GM18951 (cell line): ENCODE results near the gene CERK.
"Not testable (repeated sequence)": the region's sequence is repeated elsewhere in the genome, so short reads cannot be mapped to it uniquely, and the experiment has no call there.

Experiments used
- POLR2A ChIP-seq: IDR thresholded peaks from 4 replicates; pipeline ENCODE4 v1.6.1; 2011; ENCODE audit warnings: mild to moderate bottlenecking; ENCODE audit not compliant: insufficient read length, insufficient read depth; ENCODE audit errors: extremely low read depth
- in situ Hi-C: fragments of 300-500 bp; cut with MboI; formaldehyde crosslinking; loops from one replicate; pipeline ENCODE4 v1.12.0; 2022; ENCODE audit warnings: low sequenced_read_pairs, mixed read lengths, inconsistent platforms; ENCODE audit not compliant: unreplicated experiment

CERK gene

GRCh38 chr22:46646531-46647215 is 91.4 kb downstream of the CERK start:
- TF ChIP-seq POLR2A = no peak
- in situ Hi-C loops = no loop called here

DNA sequence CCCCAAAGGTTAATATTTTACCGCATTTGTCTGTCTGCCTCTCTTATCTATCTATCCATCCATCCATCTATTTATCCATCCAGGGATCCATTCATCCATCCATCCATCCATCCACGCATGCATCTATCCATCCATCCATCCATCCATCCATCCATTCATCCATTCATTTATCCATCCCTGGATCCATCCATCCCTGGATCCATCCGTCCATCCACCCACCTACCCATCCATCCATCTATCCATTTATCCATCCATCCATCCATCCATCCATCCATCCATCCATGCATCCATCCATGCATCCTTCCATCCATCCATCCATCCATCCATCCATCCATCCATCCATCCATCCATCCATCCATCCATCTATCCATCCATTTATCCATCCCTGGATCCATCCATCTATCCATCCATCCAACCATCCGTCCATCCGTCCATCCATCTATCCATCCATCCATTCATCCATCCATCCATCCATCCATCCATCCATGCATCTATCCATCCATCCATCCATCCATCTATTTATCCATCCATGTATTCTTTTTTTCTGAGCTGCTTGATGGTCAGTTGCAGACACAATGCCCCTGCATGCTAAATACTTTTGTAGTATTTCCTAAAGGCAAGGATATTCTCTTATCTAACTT is 95.1 kb downstream of the CERK start:
- in situ Hi-C loops = not testable (repeated sequence)

DNA sequence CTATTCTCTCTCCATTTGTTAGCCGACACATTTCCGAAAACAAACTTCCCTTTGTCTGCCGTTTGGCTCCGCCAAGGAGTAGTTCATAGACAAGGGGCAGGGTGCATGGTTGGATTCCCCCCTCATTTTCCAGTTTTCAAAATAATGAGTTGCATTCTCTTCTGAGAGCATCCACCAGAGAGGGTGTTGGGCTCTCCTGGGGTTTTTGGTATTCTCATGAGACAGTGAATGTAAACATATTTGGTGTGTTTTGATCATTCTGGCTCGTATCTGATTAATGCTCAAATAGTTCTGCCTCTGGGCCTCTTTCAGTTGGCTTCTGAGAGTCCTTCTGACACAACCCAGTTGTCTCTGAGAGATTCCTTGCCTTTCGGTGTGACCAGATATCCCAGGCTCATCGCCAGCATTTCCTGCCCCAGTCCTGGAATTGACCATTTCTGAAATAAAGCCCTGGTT is 96.2 kb downstream of the CERK start:
- in situ Hi-C loops = no loop called here
- no peak for TF ChIP-seq POLR2A

- TF ChIP-seq POLR2A = no peak
- in situ Hi-C loops = no loop called here
These were observed 97.6 kb downstream of the CERK start for GRCh38 chr22:46640293-46641055.

GRCh38 chr22:46639843-46640242 is 98.2 kb downstream of the CERK start:
- in situ Hi-C loops = no loop called here
- TF ChIP-seq POLR2A = no peak

GRCh38 chr22:46638601-46639431 is 99.2 kb downstream of the CERK start:
- no peak for TF ChIP-seq POLR2A

GRCh38 chr22:46637711-46638600 is 100.1 kb downstream of the CERK start:
- in situ Hi-C loops = no loop called here
- TF ChIP-seq POLR2A = no peak

More at GRCh38 chr22:46638601-46639431, 99.2 kb downstream of the CERK start:
- in situ Hi-C loops = no loop called here

DNA sequence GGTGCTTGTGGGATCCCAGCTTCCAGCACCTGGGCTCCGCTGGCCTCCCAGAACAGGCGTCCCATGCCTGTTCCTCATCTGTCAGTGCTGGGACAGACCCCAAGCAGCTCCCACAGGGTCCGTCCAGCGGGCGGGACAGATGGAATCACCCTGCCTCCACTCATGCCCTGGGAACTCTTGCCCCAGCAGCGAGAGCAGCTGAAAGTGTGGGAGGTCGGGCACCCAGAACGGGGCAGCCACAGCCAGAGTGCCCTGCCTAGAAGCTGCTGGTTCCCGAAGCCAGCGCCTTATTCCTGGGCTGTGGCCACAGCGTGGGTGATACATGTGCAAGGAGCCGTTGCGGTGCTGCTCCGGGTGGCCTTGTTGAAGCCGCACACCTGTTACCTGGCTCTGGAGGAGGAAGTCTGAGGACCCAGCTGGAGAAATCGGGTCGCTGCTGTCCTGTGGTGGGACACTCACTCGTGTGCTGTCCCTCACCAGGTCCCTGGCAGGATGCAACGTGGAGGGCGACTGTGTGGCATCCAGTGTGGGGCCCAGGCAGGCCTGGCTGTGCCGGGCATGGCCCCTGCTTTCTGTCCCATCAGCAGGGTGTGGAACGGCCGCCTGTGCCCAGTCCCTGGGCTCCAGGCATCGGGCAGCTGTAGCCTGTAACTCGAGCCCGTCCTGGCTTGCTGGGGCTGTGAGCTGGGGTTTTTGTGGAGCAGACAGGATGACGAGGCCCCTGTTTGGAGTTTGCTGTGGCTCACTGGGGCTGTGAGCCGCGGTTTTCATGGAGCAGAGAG is 101.6 kb downstream of the CERK start:
- in situ Hi-C loops = no loop called here
- TF ChIP-seq POLR2A = no peak

DNA sequence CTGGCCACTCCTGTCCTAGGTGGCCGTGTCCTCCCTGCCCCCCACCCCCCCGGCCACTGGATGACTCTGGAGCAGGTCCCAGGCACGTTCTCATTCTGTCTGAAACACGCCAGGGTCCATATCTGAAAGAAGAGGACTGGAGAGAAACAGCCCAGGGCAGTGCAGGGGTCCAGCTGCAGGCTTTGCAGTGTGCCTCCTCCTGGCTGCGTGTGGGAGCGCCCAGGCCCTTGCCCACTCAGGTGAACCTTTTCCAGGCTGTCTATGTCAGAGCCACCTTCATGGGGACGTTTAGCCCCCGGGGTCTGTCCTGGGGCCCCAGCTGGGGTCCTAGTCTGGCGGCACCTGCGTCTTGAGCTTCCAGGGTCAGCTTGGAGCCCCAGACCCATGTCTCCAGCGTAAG is 102.3 kb downstream of the CERK start:
- no peak for TF ChIP-seq POLR2A
- in situ Hi-C loops = no loop called here

DNA sequence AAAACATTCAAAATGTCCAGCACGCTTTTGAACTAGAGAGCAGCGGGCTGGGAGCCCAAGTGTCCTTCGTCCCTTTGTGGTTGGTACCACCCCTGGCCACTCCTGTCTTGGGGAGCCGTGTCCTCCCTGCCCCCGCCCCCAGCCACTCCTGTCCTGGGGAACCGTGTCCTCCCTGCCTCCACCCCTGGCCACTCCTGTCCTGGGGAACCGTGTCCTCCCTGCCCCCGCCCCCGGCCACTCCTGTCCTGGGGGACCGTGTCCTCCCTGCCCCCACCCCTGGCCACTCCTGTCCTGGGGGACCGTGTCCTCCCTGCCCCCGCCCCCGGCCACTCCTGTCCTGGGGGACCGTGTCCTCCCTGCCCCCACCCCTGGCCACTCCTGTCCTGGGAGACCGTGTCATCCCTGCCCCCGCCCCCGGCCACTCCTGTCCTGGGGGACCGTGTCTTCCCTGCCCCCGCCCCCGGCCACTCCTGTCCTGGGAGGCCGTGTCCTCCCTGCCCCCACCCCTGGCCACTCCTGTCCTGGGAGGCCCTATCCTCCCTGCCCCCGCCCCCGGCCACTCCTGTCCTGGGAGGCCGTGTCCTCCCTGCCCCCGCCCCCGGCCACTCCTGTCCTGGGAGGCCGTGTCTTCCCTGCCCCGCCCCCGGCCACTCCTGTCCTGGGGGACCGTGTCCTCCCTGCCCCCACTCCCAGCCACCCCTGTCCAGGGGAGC is 102.9 kb downstream of the CERK start:
- in situ Hi-C loops = not testable (repeated sequence)
